GM18867 (cell line): Measurements from ENCODE around the gene SPZ1.
"Not testable (repeated sequence)": the region's sequence is repeated elsewhere in the genome, so short reads cannot be mapped to it uniquely, and the experiment has no call there.

Experiments used
- ATAC-seq: cut with Tn5 transposase; IDR thresholded peaks from one replicate; pipeline ENCODE4 v1.9.1; 2021; ENCODE audit warnings: mild to moderate bottlenecking, moderate library complexity; ENCODE audit not compliant: unreplicated experiment

The SPZ1 gene

GRCh38 chr5:80337379-80337778 lies 17.6 kb downstream of the SPZ1 start:
- no peak for ATAC-seq

- ATAC-seq = no peak
Measured at GRCh38 chr5:80339116-80339515, 19.3 kb downstream of the SPZ1 start.

GRCh38 chr5:80341016-80341775 lies 21.4 kb downstream of the SPZ1 start:
- no peak for ATAC-seq

DNA sequence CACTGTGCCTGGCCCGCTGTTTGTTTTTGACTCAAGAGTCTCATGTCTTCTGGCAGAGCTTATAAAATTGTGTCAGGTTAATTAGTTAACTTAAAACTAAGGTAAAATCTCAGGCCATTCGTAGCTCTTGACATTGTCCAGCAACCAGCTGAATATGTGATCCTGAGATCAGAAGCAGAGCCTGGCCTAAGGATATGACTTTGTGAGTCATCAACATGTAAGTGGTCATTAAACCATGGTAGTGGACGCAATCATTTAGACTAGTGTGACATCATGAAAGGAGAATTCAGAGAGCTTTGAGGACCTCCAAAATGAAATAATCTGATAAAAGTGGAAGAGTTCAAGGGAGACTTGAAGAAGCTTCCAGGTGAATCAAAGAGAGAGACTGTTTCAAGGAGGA lies 23.3 kb downstream of the SPZ1 start:
- no peak for ATAC-seq

- ATAC-seq = no peak
Measured at GRCh38 chr5:80346055-80346454, 26.3 kb downstream of the SPZ1 start.

- no peak for ATAC-seq
Measured at GRCh38 chr5:80348171-80348570, 28.4 kb downstream of the SPZ1 start.

- ATAC-seq = not testable (repeated sequence)
Measured at GRCh38 chr5:80351019-80351418, 31.2 kb downstream of the SPZ1 start.

DNA sequence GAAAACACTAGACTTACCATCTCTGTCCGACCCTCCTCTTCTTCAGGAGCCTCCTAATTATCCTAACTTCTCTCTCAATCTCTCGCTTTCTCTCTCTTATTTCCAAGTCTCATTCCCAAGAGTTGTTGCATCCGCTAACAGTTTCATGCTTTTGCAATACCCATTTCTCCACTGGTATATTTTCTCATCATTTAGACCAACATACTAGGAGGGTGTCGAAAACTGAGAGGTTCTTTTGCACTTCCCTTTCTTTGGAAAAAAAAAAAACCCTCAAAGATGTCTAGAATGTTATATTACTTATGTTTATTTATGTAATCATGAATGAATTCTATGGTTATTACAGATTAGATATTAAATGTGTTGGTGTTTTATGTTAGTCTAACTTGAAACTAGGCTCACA lies 35.9 kb downstream of the SPZ1 start:
- ATAC-seq = no peak

GRCh38 chr5:80357671-80358070 lies 37.9 kb downstream of the SPZ1 start:
- ATAC-seq = no peak

GRCh38 chr5:80360914-80361444 lies 41.2 kb downstream of the SPZ1 start:
- ATAC-seq = no peak

- ATAC-seq = no peak
Measured at GRCh38 chr5:80364892-80365291, 45.1 kb downstream of the SPZ1 start.

DNA sequence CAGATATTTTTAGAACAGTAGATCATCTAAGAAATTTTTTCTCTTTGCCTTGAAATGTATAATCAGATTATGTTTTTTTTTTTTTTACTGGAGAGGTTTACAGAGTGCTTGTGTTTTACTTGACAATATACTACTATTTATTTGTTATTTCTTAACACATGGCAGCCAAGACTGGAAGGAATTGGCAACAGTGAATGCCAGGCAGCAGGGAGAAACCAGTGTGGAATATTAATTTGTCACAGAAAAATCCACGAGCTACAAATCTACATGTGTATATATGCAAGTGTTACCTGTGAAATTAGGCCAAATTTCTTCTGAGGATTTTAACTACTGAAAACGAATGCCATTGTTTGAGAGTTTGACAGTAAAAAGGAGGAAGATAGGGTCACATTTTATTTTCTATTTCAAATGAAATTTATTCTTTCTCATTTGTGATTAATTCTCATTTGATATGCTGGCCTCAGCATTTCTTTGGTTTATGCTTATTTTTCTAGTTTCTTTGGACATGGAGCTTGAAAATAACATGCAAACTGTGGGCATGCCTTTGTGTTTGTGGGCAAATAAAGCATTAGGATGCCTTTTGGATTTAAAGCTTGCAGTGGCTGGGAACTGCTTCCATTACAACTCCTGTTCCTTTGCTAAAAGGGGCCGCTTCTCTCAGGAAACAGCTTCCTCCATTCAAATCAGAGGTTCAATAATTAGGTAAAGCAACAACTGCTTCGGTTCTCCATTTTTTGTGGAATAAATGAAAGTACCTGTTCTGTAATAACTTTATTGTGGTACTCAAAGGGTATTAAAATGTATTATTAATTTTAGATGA lies 49.1 kb downstream of the SPZ1 start:
- no peak for ATAC-seq

GRCh38 chr5:80369521-80369920 lies 49.7 kb downstream of the SPZ1 start:
- no peak for ATAC-seq

- ATAC-seq = no peak
Measured at GRCh38 chr5:80370390-80370789, 50.6 kb downstream of the SPZ1 start.
